T-helper 2 cell treated with Interferon-gamma antibody and Interleukin-4, amounts not matched to agents 5 μg/mL and 100 μg/mL, for 36 hours (primary cell): ENCODE measurements around the gene EPS8L3.
"Not testable (repeated sequence)": the region's sequence is repeated elsewhere in the genome, so short reads cannot be mapped to it uniquely, and the experiment has no call there.

ENCODE experiments used
- DNase-seq: peaks from one replicate; pipeline ENCODE4 v3.0.0; 2021; ENCODE audit warnings: low spot score
- H3K27ac Mint-ChIP-seq: one replicate; pipeline ENCODE4 v1.8.0; 2021; ENCODE audit warnings: mild to moderate bottlenecking, mixed read lengths
- H3K27me3 Mint-ChIP-seq: one replicate; pipeline ENCODE4 v1.8.0; 2021; ENCODE audit warnings: low read depth, mixed read lengths
- H3K36me3 Mint-ChIP-seq: one replicate; pipeline ENCODE4 v1.8.0; 2021; ENCODE audit warnings: low read depth, mixed read lengths
- H3K4me1 Mint-ChIP-seq: one replicate; pipeline ENCODE4 v1.8.0; 2021; ENCODE audit warnings: low read depth, mixed read lengths
- H3K4me3 Mint-ChIP-seq: one replicate; pipeline ENCODE4 v1.8.0; 2022; ENCODE audit warnings: mild to moderate bottlenecking, moderate library complexity, mixed read lengths
- H3K9me3 Mint-ChIP-seq: one replicate; pipeline ENCODE4 v1.8.0; 2021; ENCODE audit warnings: mixed read lengths

The EPS8L3 gene

GRCh38 chr1:109768335-109768650, 4.6 kb upstream of the EPS8L3 start:
- Mint-ChIP-seq H3K9me3 (no peaks in the 10 kb centered on the region), H3K27me3 (no peaks in the 10 kb centered on the region), H3K27ac (no peak overlapping the region), H3K36me3 (no peaks in the 10 kb centered on the region), H3K4me3 (no peak overlapping the region), H3K4me1 (peaks cover 7% of the 10 kb centered on the region)
- DNase-seq: no peak

DNA sequence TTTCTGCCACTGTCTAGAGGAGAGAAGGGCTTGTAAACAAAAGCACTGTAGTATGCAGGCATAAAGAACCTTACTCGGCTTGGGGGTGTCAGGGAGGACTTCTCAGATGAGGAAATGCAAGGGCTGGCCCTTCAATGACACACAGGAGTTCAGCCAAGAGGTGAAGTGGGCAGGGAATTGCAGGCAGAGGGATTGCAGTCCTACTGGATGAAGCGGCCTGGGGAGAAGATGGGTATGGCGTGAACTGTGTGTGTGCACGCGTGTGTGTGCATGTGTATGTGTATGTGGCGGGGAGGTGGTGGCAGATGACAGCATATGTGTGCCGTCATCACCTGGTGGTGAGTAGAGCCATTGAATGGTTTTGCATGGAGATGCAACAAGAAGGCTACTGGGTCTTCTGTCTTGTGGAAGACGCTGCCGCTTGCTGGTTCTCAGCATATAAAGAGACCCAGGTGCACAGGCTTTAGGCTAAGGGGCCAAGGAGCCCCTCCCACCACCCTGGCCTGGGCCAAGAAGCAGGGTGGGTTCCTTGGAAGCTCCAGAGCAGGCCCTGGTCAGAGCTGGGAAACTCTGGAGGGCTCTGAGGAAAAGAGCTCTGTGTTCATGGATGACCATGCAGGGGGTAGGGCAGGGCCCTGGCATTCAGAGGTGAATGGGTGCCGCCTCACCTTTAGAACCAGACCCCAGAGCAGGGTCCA, 4.1 kb upstream of the EPS8L3 start:
- Mint-ChIP-seq H3K27ac (no peak overlapping the region), H3K9me3 (no peaks in the 10 kb centered on the region), H3K27me3 (no peaks in the 10 kb centered on the region), H3K4me3 (no peak overlapping the region), H3K36me3 (no peaks in the 10 kb centered on the region), H3K4me1 (peaks cover 7% of the 10 kb centered on the region)
- no peak for DNase-seq

DNA sequence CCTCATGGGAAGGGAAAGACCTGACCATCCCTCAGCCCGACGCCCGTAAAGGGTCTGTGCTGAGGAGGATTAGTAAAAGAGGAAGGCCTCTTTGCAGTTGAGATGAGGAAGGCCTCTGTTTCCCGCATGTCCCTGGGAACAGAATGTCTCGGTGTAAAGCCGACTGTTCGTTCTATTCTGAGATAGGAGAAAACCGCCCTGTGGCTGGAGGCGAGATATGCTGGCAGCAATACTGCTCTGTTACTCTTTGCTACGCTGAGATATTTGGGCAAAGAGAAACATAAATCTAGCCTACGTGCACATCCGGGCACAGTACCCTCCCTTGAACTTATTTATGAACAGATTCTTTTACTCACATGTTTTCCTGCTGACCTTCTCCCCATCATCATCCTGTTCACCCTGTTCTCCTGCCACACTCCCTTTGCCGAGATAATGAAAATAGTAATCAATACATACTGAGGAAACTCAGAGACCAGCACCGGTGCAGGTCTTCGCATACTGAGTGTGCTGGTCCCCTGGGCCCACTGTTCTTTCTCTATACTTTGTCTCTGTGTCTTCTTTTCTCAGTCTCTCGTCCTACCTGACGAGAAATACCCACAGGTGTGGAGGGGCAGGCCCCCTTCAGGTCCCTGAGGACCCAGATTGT, 3.4 kb upstream of the EPS8L3 start:
- not testable (repeated sequence) for H3K4me3 Mint-ChIP-seq, H3K36me3 Mint-ChIP-seq, H3K27me3 Mint-ChIP-seq

GRCh38 chr1:109765896-109766615, 2.3 kb upstream of the EPS8L3 start:
- H3K4me1 Mint-ChIP-seq: peaks cover 2% of the 10 kb centered on the region
- H3K4me3 Mint-ChIP-seq: no peak overlapping the region
- DNase-seq: no peak
- no peak overlapping the region for H3K27ac Mint-ChIP-seq
- H3K36me3 Mint-ChIP-seq: no peaks in the 10 kb centered on the region
- H3K9me3 Mint-ChIP-seq: no peaks in the 10 kb centered on the region
- no peaks in the 10 kb centered on the region for H3K27me3 Mint-ChIP-seq

More for the DNA sequence above, 3.4 kb upstream of the EPS8L3 start:
- not testable (repeated sequence) for DNase-seq, H3K4me1 Mint-ChIP-seq, H3K9me3 Mint-ChIP-seq, H3K27ac Mint-ChIP-seq

DNA sequence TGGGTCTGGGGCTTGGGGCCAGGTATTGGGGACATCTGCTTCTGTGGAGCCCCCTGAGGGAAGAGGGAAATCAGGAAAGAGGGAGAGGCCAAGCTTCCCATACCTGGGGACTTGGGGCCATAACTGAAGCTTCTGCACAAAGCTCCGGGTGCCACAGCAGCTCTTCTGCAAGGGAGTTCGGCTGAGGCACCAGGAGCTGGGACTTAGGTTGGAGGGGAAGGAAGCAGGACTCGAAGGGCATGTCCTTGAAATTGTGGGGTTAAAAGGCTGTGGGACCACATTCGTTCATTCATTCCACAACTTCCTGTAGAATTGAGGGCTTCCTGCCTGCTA, 1.7 kb upstream of the EPS8L3 start:
- Mint-ChIP-seq H3K36me3 (no peaks in the 10 kb centered on the region), H3K4me1 (no peaks in the 10 kb centered on the region), H3K27ac (no peak overlapping the region), H3K9me3 (no peaks in the 10 kb centered on the region), H3K4me3 (no peak overlapping the region), H3K27me3 (no peaks in the 10 kb centered on the region)
- DNase-seq: no peak

- DNase-seq: no peak
- H3K36me3 Mint-ChIP-seq: no peaks in the 10 kb centered on the region
- no peak overlapping the region for H3K27ac Mint-ChIP-seq
- no peaks in the 10 kb centered on the region for H3K4me1 Mint-ChIP-seq
- no peak overlapping the region for H3K4me3 Mint-ChIP-seq
- H3K9me3 Mint-ChIP-seq: no peaks in the 10 kb centered on the region
- no peaks in the 10 kb centered on the region for H3K27me3 Mint-ChIP-seq
These were observed 1.1 kb upstream of the EPS8L3 start for GRCh38 chr1:109764561-109765482.

GRCh38 chr1:109762821-109763645, 690 bp downstream of the EPS8L3 start:
- Mint-ChIP-seq H3K36me3 (no peaks in the 10 kb centered on the region), H3K4me1 (no peaks in the 10 kb centered on the region), H3K9me3 (no peaks in the 10 kb centered on the region), H3K4me3 (no peak overlapping the region), H3K27me3 (no peaks in the 10 kb centered on the region), H3K27ac (no peak overlapping the region)
- no peak for DNase-seq

- H3K27me3 Mint-ChIP-seq: no peaks in the 10 kb centered on the region
- H3K36me3 Mint-ChIP-seq: no peaks in the 10 kb centered on the region
- no peaks in the 10 kb centered on the region for H3K4me1 Mint-ChIP-seq
- DNase-seq: no peak
- H3K4me3 Mint-ChIP-seq: no peak overlapping the region
- H3K9me3 Mint-ChIP-seq: no peaks in the 10 kb centered on the region
- no peak overlapping the region for H3K27ac Mint-ChIP-seq
These were observed 1.6 kb downstream of the EPS8L3 start for GRCh38 chr1:109762039-109762585.

GRCh38 chr1:109761227-109762038, 2.3 kb downstream of the EPS8L3 start:
- H3K4me3 Mint-ChIP-seq: no peak overlapping the region
- no peak overlapping the region for H3K27ac Mint-ChIP-seq
- no peaks in the 10 kb centered on the region for H3K4me1 Mint-ChIP-seq
- no peak for DNase-seq
- peaks cover 2% of the 10 kb centered on the region for H3K27me3 Mint-ChIP-seq
- H3K9me3 Mint-ChIP-seq: no peaks in the 10 kb centered on the region
- no peaks in the 10 kb centered on the region for H3K36me3 Mint-ChIP-seq

GRCh38 chr1:109760581-109761226, 3.0 kb downstream of the EPS8L3 start:
- peak overlapping the region; percentile 23 for H3K27ac Mint-ChIP-seq
- H3K36me3 Mint-ChIP-seq: no peaks in the 10 kb centered on the region
- no peaks in the 10 kb centered on the region for H3K9me3 Mint-ChIP-seq
- no peaks in the 10 kb centered on the region for H3K4me1 Mint-ChIP-seq
- DNase-seq: no peak
- no peak overlapping the region for H3K4me3 Mint-ChIP-seq
- H3K27me3 Mint-ChIP-seq: peaks cover 4% of the 10 kb centered on the region

DNA sequence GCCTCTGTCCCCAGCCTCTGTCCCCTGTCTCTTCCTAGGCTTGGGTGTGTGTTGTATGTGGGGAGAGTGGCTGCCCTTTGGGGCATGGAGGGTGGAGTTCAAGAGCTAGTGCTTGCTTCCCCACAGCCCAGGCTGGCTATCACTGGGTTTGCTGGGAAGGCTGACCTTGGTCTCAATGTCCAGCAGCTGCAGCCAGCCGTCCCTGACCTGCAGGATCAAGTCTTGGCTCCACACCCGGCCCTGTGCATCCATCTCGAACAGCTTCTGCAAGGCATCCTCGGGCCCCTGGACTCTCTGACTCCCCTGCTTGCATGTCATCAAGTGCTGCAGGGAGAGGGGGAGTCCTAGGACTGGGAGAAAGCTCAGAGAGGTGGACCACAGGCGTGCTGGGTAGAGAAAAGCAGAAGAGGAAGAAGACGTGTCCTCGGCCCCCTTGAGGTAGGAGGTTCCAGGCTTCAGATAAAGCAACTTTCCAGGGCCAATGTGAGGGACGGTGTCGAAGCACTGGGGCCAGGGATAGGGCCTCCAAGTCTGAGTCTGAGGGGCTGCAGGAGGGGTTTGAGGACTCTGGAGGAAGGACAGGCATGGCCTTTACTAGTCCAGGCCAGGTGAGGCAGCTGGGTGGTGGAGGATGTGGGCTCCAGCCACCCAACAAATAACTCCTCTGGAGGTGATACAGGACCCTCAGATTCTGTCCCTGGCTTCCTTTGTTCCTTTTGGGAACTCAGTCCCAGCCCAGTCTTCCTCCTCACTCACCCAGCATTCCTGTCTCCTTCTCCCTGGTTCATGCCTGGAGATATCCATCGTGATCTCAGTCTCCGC, 4.0 kb downstream of the EPS8L3 start:
- DNase-seq: no peak
- Mint-ChIP-seq H3K27me3 (peaks cover 5% of the 10 kb centered on the region), H3K27ac (no peak overlapping the region), H3K4me1 (no peaks in the 10 kb centered on the region), H3K36me3 (no peaks in the 10 kb centered on the region), H3K9me3 (no peaks in the 10 kb centered on the region), H3K4me3 (no peak overlapping the region)
